LNCAP (cell line): ENCODE results near the gene HUS1B.

Experiments used
- CTCF ChIP-seq: fragments of 450-650 bp; IDR thresholded peaks from 2 replicates; pipeline ENCODE4 v1.5.1; 2017; ENCODE audit warnings: mild to moderate bottlenecking

The HUS1B gene

DNA sequence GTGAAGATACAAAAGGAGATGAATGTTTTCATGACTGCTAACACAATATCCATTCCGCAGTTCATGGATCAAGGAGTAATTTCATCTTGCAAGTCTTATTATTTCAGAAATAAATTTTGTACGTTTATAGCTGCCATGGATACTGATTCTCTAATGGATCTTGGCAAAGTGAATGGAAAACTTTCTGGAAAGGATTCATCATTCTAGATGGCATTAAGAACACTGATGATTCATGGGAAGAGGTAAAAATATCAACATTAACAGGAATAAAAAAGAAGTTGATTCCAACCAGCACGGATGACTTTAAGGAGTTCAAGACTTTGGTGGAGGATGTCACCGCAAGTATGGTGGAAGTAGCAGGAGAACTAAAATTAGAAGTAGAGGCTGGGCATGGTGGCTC, 2.8 kb downstream of the HUS1B start:
- no peak for TF ChIP-seq CTCF

GRCh38 chr6:652865-653264, 4.0 kb downstream of the HUS1B start:
- no peak for TF ChIP-seq CTCF

DNA sequence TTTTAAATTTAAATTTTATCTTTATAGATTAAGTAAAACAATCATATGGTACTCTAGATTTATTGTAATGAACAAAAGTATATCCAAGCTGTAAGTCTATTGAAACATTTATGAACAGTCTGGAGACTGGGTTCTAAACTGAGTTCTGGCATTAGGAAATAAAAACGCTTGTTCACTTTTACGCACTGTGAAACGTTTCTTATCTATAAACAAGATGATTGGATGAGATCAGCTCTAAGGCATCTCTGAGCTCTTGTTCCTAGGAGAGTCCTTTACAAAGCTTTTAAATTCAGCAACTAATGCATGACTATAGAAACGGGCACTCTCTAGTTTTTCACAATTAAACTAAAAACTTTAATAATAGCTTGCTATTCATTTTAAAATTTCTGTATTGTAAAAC, 6.8 kb downstream of the HUS1B start:
- TF ChIP-seq CTCF, result no peak

GRCh38 chr6:642805-643204, 14.1 kb downstream of the HUS1B start:
- no peak for TF ChIP-seq CTCF

- TF ChIP-seq CTCF, result no peak
Measured at GRCh38 chr6:641225-641985, 15.5 kb downstream of the HUS1B start.

- TF ChIP-seq CTCF, result no peak
Measured at GRCh38 chr6:636488-636887, 20.4 kb downstream of the HUS1B start.

DNA sequence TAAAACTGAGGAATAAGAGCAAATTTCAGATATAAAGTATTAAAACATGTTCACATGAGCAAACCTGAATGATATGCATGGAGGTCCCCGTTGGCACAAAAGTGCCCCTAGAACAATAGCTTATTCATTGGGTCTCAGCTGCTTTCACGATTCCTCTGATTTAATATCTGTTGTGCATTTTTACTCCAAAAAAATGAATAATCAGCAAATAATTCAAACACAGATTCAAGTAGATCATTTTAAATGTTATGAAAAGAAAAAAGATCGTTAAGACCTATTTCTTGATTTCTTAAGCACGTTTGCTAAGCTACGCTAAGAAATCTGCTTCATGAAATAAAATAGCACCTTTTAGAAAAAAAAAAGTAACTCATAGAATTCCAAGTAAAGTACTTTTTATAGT, 21.7 kb downstream of the HUS1B start:
- no peak for TF ChIP-seq CTCF

- no peak for TF ChIP-seq CTCF
Measured at GRCh38 chr6:633611-634010, 23.3 kb downstream of the HUS1B start.
